ENCODE data around the gene UMAD1.

The UMAD1 gene

DNA sequence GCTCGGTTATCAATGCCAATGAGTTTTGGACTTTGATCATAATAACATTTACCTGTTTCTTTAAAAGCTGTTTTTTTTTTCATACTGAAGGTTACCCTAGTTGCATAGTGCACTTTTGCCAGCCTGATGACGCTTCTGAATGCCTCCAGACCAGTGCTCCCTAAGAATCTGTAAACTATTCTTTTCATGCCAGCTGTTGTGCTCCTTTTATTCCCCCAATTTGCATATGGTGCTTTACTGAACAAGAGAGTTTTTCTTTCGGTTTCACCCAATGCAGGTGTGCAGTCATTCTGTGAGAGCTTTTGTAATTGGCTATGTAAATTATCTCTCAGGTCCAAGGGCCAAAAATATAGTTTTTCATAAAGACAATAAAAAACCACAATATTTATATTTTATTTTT, 279.9 kb downstream of the UMAD1 start:
- Histone ChIP-seq H3K9me3 (ENCODE audit: severe bottlenecking) (no peaks in the 10 kb centered on the region), H3K4me1 (ENCODE audit: insufficient read depth, poor library complexity, severe bottlenecking) (no peaks in the 10 kb centered on the region), H3K27ac (ENCODE audit: poor library complexity, severe bottlenecking) (no peak overlapping the region), H3K27me3 (ENCODE audit: insufficient read depth, poor library complexity, severe bottlenecking) (no peaks in the 10 kb centered on the region), H3K4me3 (ENCODE audit: severe bottlenecking) (no peak overlapping the region), H3K36me3 (ENCODE audit: low read depth) (no peaks in the 10 kb centered on the region)
- no peak for DNase-seq (ENCODE audit: low spot score)
- TF ChIP-seq, protein P1, sequence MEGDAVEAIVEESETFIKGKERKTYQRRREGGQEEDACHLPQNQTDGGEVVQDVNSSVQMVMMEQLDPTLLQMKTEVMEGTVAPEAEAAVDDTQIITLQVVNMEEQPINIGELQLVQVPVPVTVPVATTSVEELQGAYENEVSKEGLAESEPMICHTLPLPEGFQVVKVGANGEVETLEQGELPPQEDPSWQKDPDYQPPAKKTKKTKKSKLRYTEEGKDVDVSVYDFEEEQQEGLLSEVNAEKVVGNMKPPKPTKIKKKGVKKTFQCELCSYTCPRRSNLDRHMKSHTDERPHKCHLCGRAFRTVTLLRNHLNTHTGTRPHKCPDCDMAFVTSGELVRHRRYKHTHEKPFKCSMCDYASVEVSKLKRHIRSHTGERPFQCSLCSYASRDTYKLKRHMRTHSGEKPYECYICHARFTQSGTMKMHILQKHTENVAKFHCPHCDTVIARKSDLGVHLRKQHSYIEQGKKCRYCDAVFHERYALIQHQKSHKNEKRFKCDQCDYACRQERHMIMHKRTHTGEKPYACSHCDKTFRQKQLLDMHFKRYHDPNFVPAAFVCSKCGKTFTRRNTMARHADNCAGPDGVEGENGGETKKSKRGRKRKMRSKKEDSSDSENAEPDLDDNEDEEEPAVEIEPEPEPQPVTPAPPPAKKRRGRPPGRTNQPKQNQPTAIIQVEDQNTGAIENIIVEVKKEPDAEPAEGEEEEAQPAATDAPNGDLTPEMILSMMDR (IDR thresholded peaks at IDR 0.05; ENCODE audit: poor library complexity, severe bottlenecking), result no peak
- no peak for ATAC-seq (ENCODE audit: low read depth)

DNA sequence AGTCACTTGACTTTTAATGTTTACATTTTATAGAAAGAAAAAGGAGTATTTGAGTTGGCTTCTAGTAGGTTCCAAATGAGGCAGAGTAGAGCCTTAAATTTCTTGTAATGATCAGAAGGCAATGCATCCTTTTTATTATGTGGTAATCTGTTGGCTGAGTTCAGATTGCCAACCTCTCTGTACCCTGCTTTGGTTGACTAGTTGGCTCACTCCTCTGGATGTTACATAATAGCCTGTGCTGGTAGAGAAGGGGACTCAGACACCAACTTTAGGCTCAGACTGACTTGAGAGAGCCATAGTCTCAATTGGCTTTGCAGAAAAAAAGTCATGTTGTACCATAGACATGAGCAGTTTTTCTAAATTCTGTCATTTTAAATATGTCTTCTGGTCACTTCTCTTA, 281.3 kb downstream of the UMAD1 start:
- Histone ChIP-seq H3K36me3 (ENCODE audit: low read depth) (no peaks in the 10 kb centered on the region), H3K27ac (ENCODE audit: poor library complexity, severe bottlenecking) (no peak overlapping the region), H3K9me3 (ENCODE audit: severe bottlenecking) (no peaks in the 10 kb centered on the region), H3K4me1 (ENCODE audit: insufficient read depth, poor library complexity, severe bottlenecking) (no peaks in the 10 kb centered on the region), H3K4me3 (ENCODE audit: severe bottlenecking) (no peak overlapping the region), H3K27me3 (ENCODE audit: insufficient read depth, poor library complexity, severe bottlenecking) (no peaks in the 10 kb centered on the region)
- DNase-seq (ENCODE audit: low spot score), result no peak
- TF ChIP-seq, protein P1 (IDR thresholded peaks at IDR 0.05; ENCODE audit: poor library complexity, severe bottlenecking), result no peak
- ATAC-seq (ENCODE audit: low read depth), result no peak

DNA sequence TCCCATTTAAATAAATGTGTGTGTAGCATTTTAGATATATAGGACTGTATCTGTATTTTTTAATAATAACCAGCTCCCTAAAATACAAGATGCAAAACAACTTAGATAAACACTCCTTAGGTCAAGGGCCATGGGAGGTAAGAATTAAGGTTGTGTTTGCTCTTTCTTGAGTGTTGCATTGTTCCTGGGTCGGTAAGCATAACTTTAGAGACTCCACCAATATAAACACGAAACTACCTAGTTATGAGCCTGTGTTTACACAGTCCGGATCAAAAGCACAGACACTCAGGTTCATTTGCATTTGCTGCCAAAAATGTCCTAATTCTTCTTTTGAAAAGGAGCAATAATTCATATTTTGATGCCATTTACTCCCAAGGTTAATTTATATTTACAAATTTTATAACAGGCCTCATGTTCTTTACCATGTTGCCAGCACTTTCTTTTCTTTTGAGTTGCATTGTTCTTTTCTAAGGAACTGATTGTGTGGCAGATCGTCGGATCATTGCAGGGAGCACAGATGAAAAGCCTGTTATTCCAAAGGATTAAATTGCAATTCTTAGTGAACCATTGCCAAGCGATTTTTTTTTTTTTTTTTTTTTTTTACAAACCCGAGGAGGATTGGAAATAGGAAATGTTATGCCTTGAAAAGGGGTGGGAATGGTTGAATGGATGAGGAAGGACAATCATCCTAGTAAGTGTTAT, 282.3 kb downstream of the UMAD1 start:
- TF ChIP-seq, protein P1 (IDR thresholded peaks at IDR 0.05; ENCODE audit: poor library complexity, severe bottlenecking), result no peak
- no peaks in the 10 kb centered on the region for H3K4me1 ChIP-seq (ENCODE audit: insufficient read depth, poor library complexity, severe bottlenecking)
- H3K27ac ChIP-seq (ENCODE audit: poor library complexity, severe bottlenecking), result no peak overlapping the region
- H3K36me3 ChIP-seq (ENCODE audit: low read depth), result no peaks in the 10 kb centered on the region
- no peaks in the 10 kb centered on the region for H3K27me3 ChIP-seq (ENCODE audit: insufficient read depth, poor library complexity, severe bottlenecking)
- ATAC-seq (ENCODE audit: low read depth), result no peak
- DNase-seq (ENCODE audit: low spot score), result no peak
- H3K9me3 ChIP-seq (ENCODE audit: severe bottlenecking), result no peaks in the 10 kb centered on the region
- H3K4me3 ChIP-seq (ENCODE audit: severe bottlenecking), result no peak overlapping the region

DNA sequence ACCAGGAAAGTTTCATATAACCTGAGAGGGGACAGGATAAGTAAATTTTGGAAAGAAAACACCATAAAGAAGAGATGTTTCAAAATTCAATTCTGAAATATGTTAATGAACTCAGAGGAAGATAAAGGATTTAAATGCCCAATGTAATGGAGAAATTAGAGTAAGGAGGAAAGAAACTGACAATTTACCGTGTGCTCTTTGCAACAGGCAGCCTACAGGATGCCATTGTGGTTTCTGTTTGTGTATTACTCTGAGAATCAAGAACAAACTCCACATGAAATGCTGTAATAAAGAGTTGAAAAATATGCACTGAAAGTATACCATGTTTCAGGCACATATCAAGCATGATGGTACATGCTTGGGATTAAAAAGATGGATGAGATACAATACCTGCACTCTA, 283.3 kb downstream of the UMAD1 start:
- ATAC-seq (ENCODE audit: low read depth), result no peak
- no peak overlapping the region for H3K4me3 ChIP-seq (ENCODE audit: severe bottlenecking)
- no peaks in the 10 kb centered on the region for H3K9me3 ChIP-seq (ENCODE audit: severe bottlenecking)
- H3K27ac ChIP-seq (ENCODE audit: poor library complexity, severe bottlenecking), result no peak overlapping the region
- H3K27me3 ChIP-seq (ENCODE audit: insufficient read depth, poor library complexity, severe bottlenecking), result no peaks in the 10 kb centered on the region
- H3K36me3 ChIP-seq (ENCODE audit: low read depth), result no peaks in the 10 kb centered on the region
- DNase-seq (ENCODE audit: low spot score), result no peak
- TF ChIP-seq, protein P1 (IDR thresholded peaks at IDR 0.05; ENCODE audit: poor library complexity, severe bottlenecking), result no peak
- H3K4me1 ChIP-seq (ENCODE audit: insufficient read depth, poor library complexity, severe bottlenecking), result no peaks in the 10 kb centered on the region

DNA sequence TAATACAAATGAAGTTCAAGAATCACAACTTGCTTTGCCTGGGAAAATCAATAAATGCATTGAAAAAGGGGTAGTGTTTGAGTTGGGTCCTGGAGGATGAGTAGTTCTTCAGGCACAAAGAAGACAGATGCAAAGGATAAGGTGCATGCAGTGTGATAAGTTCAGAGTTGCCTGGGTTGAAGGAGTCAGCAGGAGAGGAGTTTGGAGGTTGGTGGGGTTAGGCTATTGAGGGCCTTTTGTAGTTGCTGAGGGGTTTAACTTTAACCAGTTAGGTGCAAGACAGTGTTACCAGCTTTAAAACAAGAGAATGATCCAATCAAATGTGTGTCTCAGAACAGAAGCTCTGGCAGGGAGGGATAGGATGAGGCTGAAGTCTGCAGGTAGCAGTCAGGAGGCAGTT, 283.8 kb downstream of the UMAD1 start:
- H3K4me3 ChIP-seq (ENCODE audit: severe bottlenecking), result no peak overlapping the region
- no peak overlapping the region for H3K27ac ChIP-seq (ENCODE audit: poor library complexity, severe bottlenecking)
- H3K9me3 ChIP-seq (ENCODE audit: severe bottlenecking), result no peaks in the 10 kb centered on the region
- TF ChIP-seq, protein P1 (IDR thresholded peaks at IDR 0.05; ENCODE audit: poor library complexity, severe bottlenecking), result no peak
- H3K27me3 ChIP-seq (ENCODE audit: insufficient read depth, poor library complexity, severe bottlenecking), result no peaks in the 10 kb centered on the region
- no peak for DNase-seq (ENCODE audit: low spot score)
- ATAC-seq (ENCODE audit: low read depth), result no peak
- no peaks in the 10 kb centered on the region for H3K4me1 ChIP-seq (ENCODE audit: insufficient read depth, poor library complexity, severe bottlenecking)
- no peaks in the 10 kb centered on the region for H3K36me3 ChIP-seq (ENCODE audit: low read depth)
